Hepatocyte (in vitro differentiated cells): Measurements from ENCODE around the gene CCL23. TPM values are rescaled to one million over a fixed set of nuclear protein-coding genes. Genes with fewer than 3 reads are reported as not detected.

Experiments
- DNase-seq: peaks from one replicate; pipeline ENCODE4 v3.0.0-alpha.2; 2016; ENCODE audit warnings: low spot score
- H2AFZ ChIP-seq: fragments of 200-600 bp; sonication (generic); 2 replicates; pipeline ENCODE4 v1.6.0; 2016; ENCODE audit warnings: antibody characterized with exemption, mild to moderate bottlenecking
- H3K27ac ChIP-seq: fragments of 200-600 bp; sonication (generic); 2 replicates; pipeline ENCODE4 v1.5.1; 2016; ENCODE audit warnings: mild to moderate bottlenecking
- H3K27me3 ChIP-seq: fragments of 200-600 bp; sonication (generic); 2 replicates; pipeline ENCODE4 v1.6.1; 2016
- H3K36me3 ChIP-seq: fragments of 200-600 bp; sonication (generic); replicated peaks from 2 replicates; pipeline ENCODE4 v1.5.1; 2016; ENCODE audit warnings: low read depth; ENCODE audit not compliant: insufficient read depth
- H3K4me1 ChIP-seq: fragments of 200-600 bp; sonication (generic); 2 replicates; pipeline ENCODE4 v1.5.1; 2016; ENCODE audit warnings: mild to moderate bottlenecking, moderate library complexity; ENCODE audit not compliant: insufficient read depth
- H3K4me2 ChIP-seq: fragments of 200-600 bp; sonication (generic); 2 replicates; pipeline ENCODE4 v1.6.0; 2016
- H3K4me3 ChIP-seq: fragments of 200-600 bp; sonication (generic); 2 replicates; pipeline ENCODE4 v1.5.1; 2016; ENCODE audit warnings: mild to moderate bottlenecking
- H3K79me2 ChIP-seq: fragments of 200-600 bp; sonication (generic); 2 replicates; pipeline ENCODE4 v1.6.0; 2017; ENCODE audit warnings: mild to moderate bottlenecking
- H3K9me2 ChIP-seq: fragments of 200-600 bp; sonication (generic); replicated peaks from 2 replicates; pipeline ENCODE4 v1.6.0; 2017; ENCODE audit warnings: mild to moderate bottlenecking; ENCODE audit not compliant: insufficient read depth
- H3K9me3 ChIP-seq: fragments of 200-600 bp; sonication (generic); 2 replicates; pipeline ENCODE4 v1.5.1; 2016; ENCODE audit warnings: low read depth, mild to moderate bottlenecking
- H4K20me1 ChIP-seq: fragments of 200-600 bp; sonication (generic); 2 replicates; pipeline ENCODE4 v1.6.0; 2016; ENCODE audit warnings: mild to moderate bottlenecking; ENCODE audit not compliant: insufficient read depth, poor library complexity, severe bottlenecking
- CTCF ChIP-seq: fragments of 200-600 bp; sonication (generic); IDR thresholded peaks from 2 replicates; pipeline ENCODE4 v1.5.1; 2016; ENCODE audit warnings: antibody characterized with exemption, mild to moderate bottlenecking; ENCODE audit not compliant: poor library complexity
- EZH2 ChIP-seq: fragments of 200-600 bp; sonication (generic); IDR thresholded peaks from 2 replicates; pipeline ENCODE4 v1.6.1; 2016; ENCODE audit warnings: antibody characterized with exemption, mild to moderate bottlenecking, borderline replicate concordance
- EZH2phosphoT487 ChIP-seq: fragments of 200-600 bp; sonication (generic); IDR thresholded peaks from one replicate; pipeline ENCODE4 v1.6.1; 2018; ENCODE audit warnings: antibody characterized with exemption, mild to moderate bottlenecking, low read depth, moderate library complexity; ENCODE audit not compliant: unreplicated experiment, severe bottlenecking
- WGBS: methylation state at CpG from one replicate; pipeline ENCODE4 v1.1.6; 2016; ENCODE audit warnings: low lambda C conversion rate; ENCODE audit errors: missing lambda C conversion rate; 5-methylcytosine and 5-hydroxymethylcytosine counted together
- polyA plus RNA-seq: library from polyadenylated mRNA; unstranded; fragments of >200 nt; fragmentation: Nextera tagmentation; extraction: Ambion mirVana; gene quantifications from 2 replicates; pipeline ENCODE4 v1.2.1, GENCODE V29; 2016
- total RNA-seq: library from RNA; depleted of rRNA; stranded (reverse); fragments of >200 nt; gene quantifications from 2 replicates; pipeline ENCODE4 v1.2.3, GENCODE V29; 2014

The CCL23 gene
- total and polyA plus RNA-seq, 2 experiments from 2014 or later: not detected

DNA sequence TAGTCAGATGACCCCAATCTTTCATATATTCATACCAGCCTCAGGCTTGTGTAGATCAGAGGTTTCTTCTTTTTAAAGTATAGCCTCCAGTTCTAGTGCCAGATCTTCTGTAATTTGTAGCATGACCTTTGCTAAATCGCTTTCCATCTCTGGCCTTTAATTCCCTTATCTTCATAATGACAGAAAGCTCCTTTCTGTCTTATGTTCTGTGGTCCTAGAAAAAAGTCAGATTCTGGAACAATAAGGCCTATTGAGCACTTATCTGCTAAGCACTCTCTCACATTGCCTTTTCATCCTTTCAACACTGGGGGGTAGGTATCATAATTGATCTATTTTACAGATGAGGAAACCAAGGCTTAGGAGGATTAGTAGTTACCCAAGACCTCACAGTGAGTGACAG lies 45.7 kb downstream of the CCL23 start:
- no peak for DNase-seq
- Histone ChIP-seq H3K27ac (peak overlapping the region; percentile 82), H3K9me3 (no peaks in the 10 kb centered on the region), H3K4me3 (no peak overlapping the region), H4K20me1 (no peaks in the 10 kb centered on the region), H3K9me2 (no peaks in the 10 kb centered on the region), H2AFZ (no peak overlapping the region), H3K4me1 (peaks cover 27% of the 10 kb centered on the region), H3K27me3 (no peaks in the 10 kb centered on the region), H3K79me2 (no peaks in the 10 kb centered on the region), H3K36me3 (no peaks in the 10 kb centered on the region), H3K4me2 (peak overlapping the region; percentile 24)
- TF ChIP-seq EZH2phosphoT487 (no peak), EZH2 (no peak), CTCF (no peak)
- WGBS: 63% methylated on average over 1 of the region's 1 CpG

GRCh38 chr17:35969558-35970380 lies 48.0 kb downstream of the CCL23 start:
- 32% methylated on average over 8 of the region's 8 CpGs for WGBS
- H3K4me2 ChIP-seq: peak overlapping the region; percentile 58
- TF ChIP-seq EZH2phosphoT487: no peak
- peak; percentile 86 for TF ChIP-seq CTCF

DNA sequence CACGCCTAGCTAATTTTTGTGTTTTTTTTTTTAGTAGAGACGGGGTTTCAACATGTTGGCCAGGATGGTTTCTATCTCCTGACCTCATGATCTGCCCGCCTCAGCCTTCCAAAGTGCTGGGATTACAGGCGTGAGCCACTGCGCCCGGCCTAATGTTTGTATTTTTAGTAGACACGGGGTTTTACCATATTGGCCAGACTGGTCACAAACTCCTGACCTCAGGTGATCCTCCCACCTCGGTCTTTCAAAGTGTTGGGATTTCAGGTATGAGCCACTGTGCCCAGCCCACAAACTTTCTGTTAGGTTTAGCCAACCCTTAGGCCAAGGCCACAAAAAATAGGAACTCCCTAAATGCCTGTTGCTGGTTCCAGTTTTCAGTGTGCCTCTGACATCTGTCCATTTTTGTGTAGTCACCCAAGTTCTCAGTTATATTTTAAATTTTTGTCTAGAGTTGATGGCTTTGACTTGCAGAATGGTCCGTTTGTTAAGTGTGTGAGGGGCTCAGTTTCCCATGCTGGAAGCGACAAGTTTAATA lies 49.2 kb downstream of the CCL23 start:
- TF ChIP-seq CTCF (no peak), EZH2 (no peak), EZH2phosphoT487 (no peak)
- Histone ChIP-seq H4K20me1 (no peaks in the 10 kb centered on the region), H2AFZ (no peak overlapping the region), H3K9me3 (no peaks in the 10 kb centered on the region), H3K4me1 (peaks cover 16% of the 10 kb centered on the region), H3K9me2 (no peaks in the 10 kb centered on the region), H3K27me3 (no peaks in the 10 kb centered on the region), H3K79me2 (no peaks in the 10 kb centered on the region), H3K4me3 (no peak overlapping the region), H3K27ac (no peak overlapping the region), H3K4me2 (no peak overlapping the region), H3K36me3 (no peaks in the 10 kb centered on the region)
- no peak for DNase-seq
- WGBS: 82% methylated on average over 10 of the region's 10 CpGs

More at GRCh38 chr17:35969558-35970380, 48.0 kb downstream of the CCL23 start:
- no peaks in the 10 kb centered on the region for H3K36me3 ChIP-seq
- peaks cover 27% of the 10 kb centered on the region for H3K4me1 ChIP-seq
- no peaks in the 10 kb centered on the region for H3K79me2 ChIP-seq
- peak; percentile 93 for DNase-seq
- H2AFZ ChIP-seq: no peak overlapping the region
- no peaks in the 10 kb centered on the region for H4K20me1 ChIP-seq
- H3K27me3 ChIP-seq: no peaks in the 10 kb centered on the region
- no peak overlapping the region for H3K4me3 ChIP-seq
- H3K9me3 ChIP-seq: no peaks in the 10 kb centered on the region
- H3K9me2 ChIP-seq: no peaks in the 10 kb centered on the region
- H3K27ac ChIP-seq: peak overlapping the region; percentile 89
